GM18907 (cell line): Measurements from ENCODE around the gene ENTPD6.
"Not testable (repeated sequence)": the region's sequence is repeated elsewhere in the genome, so short reads cannot be mapped to it uniquely, and the experiment has no call there.

Experiments used
- ATAC-seq: cut with Tn5 transposase; IDR thresholded peaks from one replicate; pipeline ENCODE4 v1.9.1; 2021; ENCODE audit warnings: mild to moderate bottlenecking, moderate library complexity; ENCODE audit not compliant: unreplicated experiment

Gene ENTPD6

DNA sequence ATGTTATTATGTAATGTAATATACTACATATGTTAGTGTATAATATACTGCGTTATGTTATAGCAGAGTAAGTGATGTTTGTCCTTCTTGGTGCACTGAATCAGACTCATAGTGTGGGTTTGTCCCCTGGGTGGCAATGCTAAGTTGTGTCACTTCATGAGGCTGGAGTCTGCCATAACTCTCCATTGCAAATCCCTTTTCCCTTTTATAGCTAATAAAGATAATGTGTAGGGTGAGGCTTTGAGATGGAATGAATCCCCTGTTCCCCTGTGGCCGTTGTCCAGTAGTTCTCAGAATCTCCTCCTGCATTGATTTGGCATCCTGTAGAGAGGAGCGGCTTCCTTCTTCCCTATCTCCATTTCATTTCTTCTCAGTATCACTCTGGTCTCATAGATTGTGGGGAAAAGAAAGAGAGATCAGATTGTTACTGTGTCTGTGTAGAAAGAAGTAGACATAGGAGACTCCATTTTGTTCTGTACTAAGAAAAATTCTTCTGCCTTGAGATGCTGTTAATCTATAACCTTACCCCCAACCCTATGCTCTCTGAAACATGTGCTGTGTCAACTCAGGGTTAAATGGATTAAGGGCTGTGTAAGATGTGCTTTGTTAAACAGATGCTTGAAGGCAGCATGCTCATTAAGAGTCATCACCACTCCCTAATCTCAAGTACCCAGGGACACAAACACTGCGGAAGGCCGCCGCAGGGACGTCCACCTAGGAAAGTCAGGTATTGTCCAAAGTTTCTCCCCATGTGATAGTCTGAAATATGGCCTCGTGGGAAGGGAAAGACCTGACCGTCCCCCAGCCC, 45.5 kb downstream of the ENTPD6 start:
- ATAC-seq = not testable (repeated sequence)

DNA sequence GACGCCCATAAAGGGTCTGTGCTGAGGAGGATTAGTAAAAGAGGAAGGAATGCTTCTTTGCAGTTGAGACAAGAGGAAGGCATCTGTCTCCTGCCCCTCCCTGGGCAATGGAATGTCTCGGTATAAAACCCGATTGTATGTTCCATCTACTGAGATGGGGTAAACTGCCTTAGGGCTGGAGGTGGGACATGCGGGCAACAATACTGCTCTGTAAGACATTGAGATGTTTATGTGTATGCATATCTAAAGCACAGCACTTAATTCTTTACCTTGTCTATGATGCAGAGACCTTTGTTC, 46.1 kb downstream of the ENTPD6 start:
- ATAC-seq = not testable (repeated sequence)

DNA sequence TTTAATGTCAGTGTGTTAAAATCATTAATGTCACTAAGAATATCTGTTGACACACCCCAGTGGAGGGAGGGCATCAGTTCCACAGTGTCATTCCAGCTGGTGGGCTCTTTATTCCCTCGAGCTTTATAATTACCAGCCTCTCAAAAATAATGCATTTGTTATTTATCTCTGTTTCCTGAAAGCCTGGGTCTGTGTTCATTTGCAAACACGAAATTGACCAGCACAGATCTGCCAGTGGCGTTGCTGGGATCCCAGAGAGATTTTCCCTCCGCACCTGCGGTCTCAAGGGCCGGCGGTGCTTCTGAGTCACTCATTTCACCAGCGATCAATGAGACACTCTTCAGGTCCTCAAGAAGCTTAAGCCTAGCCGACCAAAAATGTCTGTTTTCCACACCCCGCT, 46.7 kb downstream of the ENTPD6 start:
- no peak for ATAC-seq

DNA sequence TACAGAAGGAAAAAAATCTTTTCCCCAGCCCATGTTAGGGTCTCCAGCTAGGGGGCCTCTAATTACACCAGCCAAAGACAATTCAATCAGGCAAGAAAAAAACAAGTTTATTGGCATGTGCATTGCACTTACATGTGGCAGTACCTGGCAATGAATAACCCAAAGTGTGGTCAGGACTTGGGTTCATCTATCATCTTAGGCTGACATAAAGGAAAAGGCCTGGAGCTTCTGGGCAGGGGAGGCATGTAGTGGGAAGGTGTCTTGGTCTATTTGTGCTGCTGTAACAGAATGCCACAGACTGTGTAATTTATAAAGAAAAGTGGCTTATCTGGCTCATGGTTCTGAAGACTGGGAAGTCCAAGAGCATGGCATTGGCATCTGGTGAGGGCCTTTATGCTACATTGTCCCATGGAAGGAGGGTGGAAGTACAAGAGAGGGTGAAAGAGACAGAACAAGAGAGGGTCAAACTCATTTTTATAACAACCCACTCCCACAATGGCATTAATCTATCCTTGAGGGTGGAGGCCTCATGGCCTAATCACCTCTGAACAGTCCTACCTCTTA, 48.0 kb downstream of the ENTPD6 start:
- no peak for ATAC-seq

- ATAC-seq = no peak
Observed at GRCh38 chr20:25244976-25245375, 49.5 kb downstream of the ENTPD6 start.

DNA sequence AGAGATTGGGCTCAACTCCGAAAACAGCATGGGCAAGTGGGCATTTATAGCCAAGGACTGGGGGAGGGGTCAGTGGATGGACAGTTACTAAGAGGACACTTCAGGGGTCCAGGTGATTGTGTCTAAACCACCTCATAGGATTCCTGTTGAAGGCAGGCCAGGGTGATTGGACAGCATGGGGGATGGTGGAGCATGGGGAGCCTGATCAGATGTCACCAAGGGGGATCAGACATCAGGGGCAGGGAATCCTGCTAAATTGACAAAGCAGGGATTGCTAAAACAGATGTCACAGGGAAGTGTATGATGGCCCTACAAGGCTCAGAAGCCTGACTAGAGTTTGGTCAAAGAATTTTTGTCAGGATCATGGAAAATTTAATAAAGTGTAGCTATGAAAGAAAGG, 49.9 kb downstream of the ENTPD6 start:
- ATAC-seq = no peak

DNA sequence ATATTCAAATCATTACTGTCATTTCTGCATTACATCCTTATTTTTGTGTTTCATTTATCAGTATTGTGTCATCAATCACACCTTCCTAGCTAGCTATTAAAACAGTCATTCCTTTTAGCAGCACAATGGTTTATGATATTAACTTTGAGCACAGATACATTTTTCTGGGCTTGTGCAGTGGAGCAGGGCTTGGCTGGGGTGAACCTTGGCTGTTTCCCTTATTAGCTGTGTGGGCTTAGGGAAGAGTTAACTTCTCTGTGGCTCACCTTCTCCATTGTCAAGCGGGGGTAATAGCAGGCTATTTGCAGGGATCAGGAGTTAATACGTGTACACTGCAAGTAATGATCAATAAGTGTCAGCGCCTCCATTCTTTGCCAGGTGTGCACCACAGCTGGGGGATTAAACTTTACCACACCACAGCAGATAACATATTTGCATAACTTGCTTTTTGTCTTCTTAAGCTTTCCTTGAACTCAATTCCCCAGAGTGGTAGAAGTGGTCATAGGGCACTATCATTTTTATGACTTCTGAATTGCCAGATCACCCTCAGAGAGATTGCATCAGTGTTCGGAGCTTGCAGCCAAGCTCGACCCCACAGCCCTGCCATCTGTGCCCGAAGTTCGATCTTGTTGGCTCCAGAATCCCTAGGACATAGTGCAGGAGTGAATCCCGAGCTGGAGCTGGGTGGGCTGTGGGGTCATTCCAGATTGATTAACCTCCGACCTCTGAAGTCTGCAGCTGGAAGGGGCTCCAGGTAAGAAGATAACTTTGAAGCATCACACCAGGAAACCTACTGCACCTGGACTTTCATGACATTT, 50.9 kb downstream of the ENTPD6 start:
- ATAC-seq = peak; percentile 39

DNA sequence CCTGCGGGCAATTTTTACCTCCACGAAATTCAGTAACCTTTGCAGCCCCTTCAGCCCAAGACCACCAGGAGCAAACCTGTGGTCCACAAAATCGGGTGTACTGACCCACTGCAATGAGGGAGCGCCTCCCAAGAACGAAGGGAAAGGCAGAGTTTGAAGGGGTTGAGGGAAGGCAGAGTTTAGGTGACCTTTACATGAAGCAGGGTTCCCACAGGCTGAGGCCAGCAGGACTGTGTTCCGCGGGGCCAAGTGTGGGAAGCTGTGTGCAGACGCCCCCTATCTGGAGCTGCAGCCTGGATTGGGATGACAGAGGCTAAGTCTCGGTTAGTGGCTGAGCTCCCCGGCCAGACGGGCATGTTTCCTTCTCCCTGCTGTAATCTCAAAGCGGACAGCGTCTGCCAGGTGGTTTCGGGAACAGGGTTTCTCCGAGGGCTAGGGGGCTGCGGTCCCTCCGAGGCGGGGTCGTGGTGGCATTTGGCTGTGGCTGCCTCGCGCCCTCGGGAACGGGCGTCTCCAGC, 51.5 kb downstream of the ENTPD6 start:
- ATAC-seq = peak; percentile 8

- ATAC-seq = peak; percentile 36
Observed at GRCh38 chr20:25247518-25247955, 52.0 kb downstream of the ENTPD6 start.

DNA sequence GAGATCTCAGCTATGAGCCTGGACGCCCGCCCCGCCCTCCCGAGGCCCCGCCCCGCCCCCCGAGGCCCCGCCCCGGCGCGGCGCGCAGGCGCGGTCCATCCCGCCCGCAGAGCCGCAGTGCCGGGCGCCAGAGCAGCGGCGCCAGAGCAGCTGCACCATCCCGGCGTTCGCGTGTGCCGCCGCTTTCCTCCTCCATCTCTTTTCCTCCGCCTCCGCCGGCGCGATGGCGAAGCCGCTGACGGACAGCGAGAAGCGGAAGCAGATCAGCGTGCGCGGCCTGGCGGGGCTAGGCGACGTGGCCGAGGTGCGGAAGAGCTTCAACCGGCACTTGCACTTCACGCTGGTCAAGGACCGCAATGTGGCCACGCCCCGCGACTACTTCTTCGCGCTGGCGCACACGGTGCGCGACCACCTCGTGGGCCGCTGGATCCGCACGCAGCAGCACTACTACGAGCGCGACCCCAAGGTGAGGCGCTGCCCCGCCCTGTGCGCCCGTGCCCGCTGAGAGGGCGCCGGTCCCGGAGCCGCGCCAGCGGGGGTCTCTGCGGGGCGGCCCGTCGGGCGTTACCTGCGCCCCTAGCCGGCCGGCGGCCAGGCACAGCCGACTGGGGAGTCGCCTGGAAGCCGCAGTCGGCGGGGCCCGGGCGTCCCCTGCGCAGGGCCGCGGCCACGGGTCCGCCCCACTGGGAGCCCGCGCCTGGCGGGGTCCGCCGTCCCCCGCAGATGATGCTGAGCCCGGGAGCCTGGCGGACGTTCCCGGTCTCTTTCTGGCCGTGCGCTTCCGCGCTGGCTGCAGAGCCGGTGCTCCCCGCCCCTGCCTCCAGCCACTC, 52.7 kb downstream of the ENTPD6 start, which contains the start of gene PYGB:
TSS of gene PYGB (plus strand) at position 130 of the 830 bp plus-strand sequence. CDS start at position 224, 94 bp downstream.
- peak; percentile 64 for ATAC-seq

- ATAC-seq = no peak
Observed at GRCh38 chr20:25248786-25249172, 53.3 kb downstream of the ENTPD6 start.

- no peak for ATAC-seq
Observed at GRCh38 chr20:25249198-25249931, 53.9 kb downstream of the ENTPD6 start.

GRCh38 chr20:25250508-25250907, 55.0 kb downstream of the ENTPD6 start:
- no peak for ATAC-seq

- no peak for ATAC-seq
Observed at GRCh38 chr20:25251019-25251418, 55.5 kb downstream of the ENTPD6 start.

GRCh38 chr20:25251558-25251957, 56.0 kb downstream of the ENTPD6 start:
- ATAC-seq = no peak

DNA sequence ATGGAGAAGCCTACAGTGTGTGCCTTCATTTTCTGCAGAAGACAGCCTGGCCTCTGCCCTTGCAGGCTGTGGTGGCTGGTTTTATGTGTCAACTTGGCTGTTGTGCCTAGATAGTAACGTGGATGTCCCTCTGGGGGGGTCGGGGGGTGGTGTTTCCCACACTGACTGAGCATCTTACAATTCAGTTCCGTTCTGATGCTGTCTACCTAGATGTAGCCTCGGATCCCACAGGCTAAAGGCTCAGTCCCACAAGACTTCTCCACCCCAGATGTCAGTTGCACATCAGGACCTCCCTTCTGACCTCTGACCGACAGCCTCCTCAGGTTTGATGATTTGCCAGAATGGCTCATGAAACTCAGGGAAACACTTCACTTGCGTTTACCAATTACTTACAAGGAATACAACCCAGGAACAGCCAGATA, 56.7 kb downstream of the ENTPD6 start:
- ATAC-seq = no peak

GRCh38 chr20:25252686-25253421, 57.3 kb downstream of the ENTPD6 start:
- ATAC-seq = no peak

DNA sequence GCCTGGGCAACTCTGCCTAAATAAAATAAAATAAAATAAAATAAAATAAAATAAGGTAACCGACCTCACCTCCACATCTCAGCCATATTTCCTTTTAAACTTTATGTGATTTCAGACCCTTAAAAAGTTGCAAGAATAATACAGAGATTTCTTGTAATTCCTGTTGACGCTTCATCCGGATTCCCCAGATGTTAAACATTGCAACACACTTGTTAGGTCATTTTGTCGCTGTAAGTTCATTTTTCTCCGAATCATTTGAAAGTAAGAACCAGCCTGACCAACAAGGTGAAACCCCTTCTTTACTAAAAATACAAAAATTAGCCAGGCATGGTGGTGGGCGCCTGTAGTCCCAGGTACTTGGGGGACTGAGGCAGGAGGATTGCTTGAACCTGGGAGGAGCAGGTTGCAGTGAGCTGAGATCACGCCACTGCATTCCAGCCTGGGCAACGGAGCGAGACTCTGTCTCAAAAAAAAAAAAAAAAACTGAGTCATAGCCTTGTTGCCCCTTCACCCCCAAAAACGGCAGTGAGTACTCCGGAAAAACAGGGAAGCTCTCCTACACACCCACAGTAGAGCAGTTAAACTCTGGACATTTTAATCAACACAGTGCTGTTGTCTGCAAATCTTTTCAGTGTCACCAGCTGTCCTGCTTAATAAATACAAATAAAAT, 58.2 kb downstream of the ENTPD6 start:
- ATAC-seq = no peak

- ATAC-seq = no peak
Observed at GRCh38 chr20:25254571-25254970, 59.1 kb downstream of the ENTPD6 start.
